ENCODE results near the gene PILRB.
"Not testable (repeated sequence)": the region's sequence is repeated elsewhere in the genome, so short reads cannot be mapped to it uniquely, and the experiment has no call there.

The PILRB gene

GRCh38 chr7:100380196-100380595 lies 22.3 kb downstream of the PILRB start:
- no peak overlapping the region for H3K4me3 Mint-ChIP-seq
- no peak for DNase-seq (ENCODE audit: low spot score in 2 of 2)
- no peaks in the 10 kb centered on the region for H3K9me3 Mint-ChIP-seq
- peaks cover 12% of the 10 kb centered on the region for H3K4me1 Mint-ChIP-seq
- ATAC-seq = no peak
- no peaks in the 10 kb centered on the region for H3K36me3 Mint-ChIP-seq
- H3K27ac Mint-ChIP-seq = no peak overlapping the region

GRCh38 chr7:100381531-100382233 lies 23.8 kb downstream of the PILRB start:
- not testable (repeated sequence) for ATAC-seq; H3K27ac Mint-ChIP-seq; H3K9me3 Mint-ChIP-seq; H3K36me3 Mint-ChIP-seq; H3K4me3 Mint-ChIP-seq; DNase-seq (ENCODE audit: low spot score in 2 of 2)
- H3K4me1 Mint-ChIP-seq = peaks cover 11% of the 10 kb centered on the region

- peak overlapping the region; percentile 5 for H3K27ac Mint-ChIP-seq
- not testable (repeated sequence) for DNase-seq (ENCODE audit: low spot score in 2 of 2); H3K36me3 Mint-ChIP-seq; H3K9me3 Mint-ChIP-seq; ATAC-seq; H3K4me3 Mint-ChIP-seq
- H3K4me1 Mint-ChIP-seq = peaks cover 11% of the 10 kb centered on the region
Observed at GRCh38 chr7:100382234-100382853, 24.4 kb downstream of the PILRB start.

GRCh38 chr7:100384628-100385294 lies 26.8 kb downstream of the PILRB start:
- ATAC-seq (no peak), DNase-seq (ENCODE audit: low spot score in 2 of 2) (no peak)
- no peak overlapping the region for H3K4me3 Mint-ChIP-seq
- no peak overlapping the region for H3K27ac Mint-ChIP-seq
- no peaks in the 10 kb centered on the region for H3K9me3 Mint-ChIP-seq
- peaks cover 11% of the 10 kb centered on the region for H3K4me1 Mint-ChIP-seq
- H3K36me3 Mint-ChIP-seq = no peaks in the 10 kb centered on the region

GRCh38 chr7:100386940-100387339 lies 29.0 kb downstream of the PILRB start:
- H3K36me3 Mint-ChIP-seq = no peaks in the 10 kb centered on the region
- no peak for DNase-seq (ENCODE audit: low spot score in 2 of 2)
- no peak overlapping the region for H3K4me3 Mint-ChIP-seq
- H3K4me1 Mint-ChIP-seq = peaks cover 11% of the 10 kb centered on the region
- H3K9me3 Mint-ChIP-seq = no peaks in the 10 kb centered on the region
- no peak overlapping the region for H3K27ac Mint-ChIP-seq
- ATAC-seq = no peak

GRCh38 chr7:100387695-100388094 lies 29.8 kb downstream of the PILRB start:
- no peak overlapping the region for H3K4me3 Mint-ChIP-seq
- H3K4me1 Mint-ChIP-seq = peaks cover 6% of the 10 kb centered on the region
- H3K27ac Mint-ChIP-seq = no peak overlapping the region
- DNase-seq (ENCODE audit: low spot score in 2 of 2) (no peak), ATAC-seq (no peak)
- no peaks in the 10 kb centered on the region for H3K36me3 Mint-ChIP-seq
- H3K9me3 Mint-ChIP-seq = no peaks in the 10 kb centered on the region

GRCh38 chr7:100389437-100390088 lies 31.6 kb downstream of the PILRB start:
- DNase-seq (ENCODE audit: low spot score in 2 of 2) (no peak), ATAC-seq (no peak)
- H3K9me3 Mint-ChIP-seq = no peaks in the 10 kb centered on the region
- H3K27ac Mint-ChIP-seq = no peak overlapping the region
- H3K4me1 Mint-ChIP-seq = no peaks in the 10 kb centered on the region
- no peaks in the 10 kb centered on the region for H3K36me3 Mint-ChIP-seq
- no peak overlapping the region for H3K4me3 Mint-ChIP-seq

- Mint-ChIP-seq H3K9me3 (no peaks in the 10 kb centered on the region), H3K27ac (no peak overlapping the region), H3K4me3 (no peak overlapping the region), H3K4me1 (no peaks in the 10 kb centered on the region), H3K36me3 (no peaks in the 10 kb centered on the region)
- DNase-seq (ENCODE audit: low spot score in 2 of 2) (no peak), ATAC-seq (no peak)
Observed at GRCh38 chr7:100390286-100391009, 32.5 kb downstream of the PILRB start.

GRCh38 chr7:100393233-100393905 lies 35.5 kb downstream of the PILRB start:
- Mint-ChIP-seq H3K27ac (no peak overlapping the region), H3K36me3 (peaks cover 8% of the 10 kb centered on the region), H3K4me1 (peaks cover 18% of the 10 kb centered on the region), H3K4me3 (no peak overlapping the region), H3K9me3 (no peaks in the 10 kb centered on the region)
- DNase-seq (ENCODE audit: low spot score in 2 of 2) (no peak), ATAC-seq (no peak)

- ATAC-seq (no peak), DNase-seq (ENCODE audit: low spot score in 2 of 2) (no peak)
- Mint-ChIP-seq H3K9me3 (no peaks in the 10 kb centered on the region), H3K4me1 (peaks cover 22% of the 10 kb centered on the region), H3K27ac (no peak overlapping the region), H3K36me3 (peaks cover 11% of the 10 kb centered on the region), H3K4me3 (no peak overlapping the region)
Observed at GRCh38 chr7:100394077-100394476, 36.2 kb downstream of the PILRB start.

GRCh38 chr7:100396421-100396982 lies 38.6 kb downstream of the PILRB start:
- ATAC-seq = peak; percentile 98
- H3K9me3 Mint-ChIP-seq = no peaks in the 10 kb centered on the region
- H3K36me3 Mint-ChIP-seq = peaks cover 11% of the 10 kb centered on the region
- H3K27ac Mint-ChIP-seq = peak overlapping the region; percentile 80
- peaks cover 22% of the 10 kb centered on the region for H3K4me1 Mint-ChIP-seq
- peak in 1 of 2 donors; percentile 67 for DNase-seq (ENCODE audit: low spot score in 2 of 2)
- peak overlapping the region; percentile 28 for H3K4me3 Mint-ChIP-seq

- no peaks in the 10 kb centered on the region for H3K9me3 Mint-ChIP-seq
- DNase-seq (ENCODE audit: low spot score in 2 of 2) (no peak), ATAC-seq (no peak)
- H3K4me1 Mint-ChIP-seq = peaks cover 22% of the 10 kb centered on the region
- H3K27ac Mint-ChIP-seq = peak overlapping the region; percentile 80
- peak overlapping the region; percentile 28 for H3K4me3 Mint-ChIP-seq
- peaks cover 11% of the 10 kb centered on the region for H3K36me3 Mint-ChIP-seq
Observed at GRCh38 chr7:100397315-100398081, 39.6 kb downstream of the PILRB start.

GRCh38 chr7:100398239-100398638 lies 40.3 kb downstream of the PILRB start:
- H3K9me3 Mint-ChIP-seq = no peaks in the 10 kb centered on the region
- peaks cover 11% of the 10 kb centered on the region for H3K36me3 Mint-ChIP-seq
- ATAC-seq (no peak), DNase-seq (ENCODE audit: low spot score in 2 of 2) (no peak)
- peak overlapping the region; percentile 74 for H3K27ac Mint-ChIP-seq
- H3K4me3 Mint-ChIP-seq = no peak overlapping the region
- H3K4me1 Mint-ChIP-seq = peaks cover 22% of the 10 kb centered on the region

- Mint-ChIP-seq H3K9me3 (no peaks in the 10 kb centered on the region), H3K4me3 (no peak overlapping the region), H3K36me3 (peaks cover 11% of the 10 kb centered on the region), H3K4me1 (peaks cover 22% of the 10 kb centered on the region), H3K27ac (no peak overlapping the region)
- DNase-seq (ENCODE audit: low spot score in 2 of 2) (no peak), ATAC-seq (no peak)
Observed at GRCh38 chr7:100400041-100400440, 42.1 kb downstream of the PILRB start.

Data from stimulated activated effector memory CD8-positive, alpha-beta T cell treated with anti-CD3 and anti-CD28 coated beads, Interleukin-12 subunit alpha, Interleukin-12 subunit beta, amount 100 ng/mL, for 72 hours (primary cell).